Head of caudate nucleus (tissue), 42 donors: Measurements from ENCODE around the gene ARID4B.
"Not testable (repeated sequence)": the region's sequence is repeated elsewhere in the genome, so short reads cannot be mapped to it uniquely, and the experiment has no call there.

Experiments
- DNase-seq, 42 donors: peaks; one replicate each; pipeline versions ENCODE4 v3.0.0 to v3.0.0-alpha.2; 2020 to 2021; ENCODE audit warnings: mixed read lengths in 7 of 42
- intact Hi-C: fragments of 100-400 bp; cut with DNase I; formaldehyde crosslinking; loops from one replicate; pipeline ENCODE4 v1.15.0; 2022

The ARID4B gene

DNA sequence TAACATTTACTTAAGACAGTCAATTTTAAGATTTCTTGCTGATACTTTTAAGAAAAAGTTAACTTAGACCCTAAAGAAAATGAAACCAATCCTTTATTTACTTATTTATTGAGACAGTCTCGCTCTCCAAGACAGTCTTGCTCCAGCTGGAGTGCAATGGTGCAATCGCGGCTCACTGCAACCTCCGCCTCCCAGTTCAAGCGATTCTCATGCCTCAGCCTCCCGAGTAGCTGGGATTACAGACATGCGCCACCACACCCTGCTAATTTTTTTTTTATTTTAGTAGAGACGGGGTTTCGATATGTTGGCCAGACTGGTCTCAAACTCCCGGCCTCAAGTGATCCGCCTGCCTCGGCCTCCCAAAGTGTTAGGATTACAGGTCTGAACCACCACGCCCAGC lies 44.3 kb downstream of the ARID4B start:
- intact Hi-C loops, DNase-seq: not testable (repeated sequence)

DNA sequence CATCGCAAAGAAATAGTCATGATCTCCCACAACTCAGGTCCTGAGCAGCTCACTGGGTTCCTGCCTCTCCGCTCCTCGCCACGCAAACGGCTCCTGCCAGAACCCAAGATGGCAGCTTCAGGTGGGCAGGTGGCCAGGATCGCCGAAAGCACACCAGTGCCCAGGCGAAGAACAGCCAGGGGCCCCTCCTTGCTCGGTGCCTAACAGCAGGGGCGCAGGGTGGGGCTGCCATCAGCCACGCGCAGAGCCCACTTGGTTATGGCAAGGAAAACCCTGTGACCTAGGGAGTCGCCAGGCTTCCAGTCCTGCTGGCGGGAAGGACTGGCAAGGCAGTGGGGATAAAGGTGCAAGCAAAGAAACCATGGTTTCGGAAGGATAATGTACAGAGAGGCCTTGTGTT lies 47.5 kb downstream of the ARID4B start:
- no peak for DNase-seq
- intact Hi-C loops, result no loop called here

DNA sequence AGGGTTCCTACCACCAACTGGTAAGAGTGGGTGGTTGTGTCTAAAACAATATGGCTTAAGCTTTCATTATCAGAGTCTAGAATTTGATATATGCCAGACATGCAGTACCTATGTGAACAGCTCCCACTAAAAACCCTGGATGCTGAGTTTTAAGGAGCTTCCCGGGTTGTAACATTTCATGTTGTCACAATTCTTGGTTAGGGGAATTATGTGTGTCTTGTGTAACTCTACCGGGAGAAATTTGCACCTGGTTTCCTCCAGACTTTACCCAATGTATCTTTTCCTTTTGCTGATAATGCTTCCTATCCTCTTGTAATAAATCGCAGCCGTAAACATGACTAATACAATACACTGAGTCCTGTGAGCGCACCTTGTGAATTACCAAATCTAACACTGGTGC lies 48.3 kb downstream of the ARID4B start:
- intact Hi-C loops, result no loop called here

DNA sequence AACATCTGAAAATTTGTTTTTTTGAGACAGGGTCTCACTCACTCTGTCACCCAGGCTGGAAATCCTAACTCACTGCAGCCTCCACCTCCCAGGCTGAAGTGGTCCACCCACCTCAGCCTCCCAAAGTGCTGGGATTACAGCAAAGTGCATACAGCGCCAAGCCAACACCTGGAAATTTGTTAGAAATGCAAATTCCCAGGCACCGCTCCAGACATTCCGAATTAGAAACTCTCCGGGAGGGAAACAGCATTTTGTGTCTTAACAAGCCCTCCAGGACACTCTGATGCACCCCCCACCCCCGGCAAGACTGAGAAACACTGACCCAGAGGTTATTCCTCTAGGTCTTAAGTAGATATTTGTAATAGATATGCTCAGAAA lies 49.1 kb downstream of the ARID4B start:
- intact Hi-C loops, result no loop called here
- no peak for DNase-seq

More for the DNA sequence above, 48.3 kb downstream of the ARID4B start:
- no peak for DNase-seq

DNA sequence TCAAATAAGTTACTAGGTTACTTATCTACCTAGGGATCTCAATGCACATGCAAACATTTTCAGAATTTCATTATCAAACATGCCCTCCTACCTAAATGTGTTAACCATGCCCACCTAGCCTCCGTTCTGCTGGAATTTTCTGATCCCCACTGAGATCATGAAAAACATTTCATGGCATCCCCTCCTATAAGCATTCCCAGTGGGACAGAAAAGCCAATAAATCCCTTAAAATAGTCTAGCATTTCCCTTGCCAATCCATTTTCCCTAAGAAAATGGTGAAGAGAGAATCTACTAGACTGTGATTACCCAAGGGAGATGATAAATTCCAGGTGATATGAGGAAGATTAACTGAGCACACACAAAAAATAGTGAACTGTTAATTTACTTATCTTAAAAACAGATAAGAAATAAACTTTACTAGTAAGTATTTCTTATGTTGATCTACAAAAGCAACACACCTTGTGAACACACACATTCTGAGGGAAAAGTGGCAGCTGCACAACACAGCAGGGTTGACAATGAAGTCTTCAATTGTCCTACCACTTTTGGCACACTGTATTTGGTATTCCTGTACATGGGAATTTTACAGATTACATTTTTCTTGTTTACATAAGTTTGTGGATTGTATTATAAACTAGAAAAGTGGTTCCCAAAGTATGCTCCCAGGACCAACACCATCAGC lies 49.6 kb downstream of the ARID4B start:
- intact Hi-C loops, result no loop called here

DNA sequence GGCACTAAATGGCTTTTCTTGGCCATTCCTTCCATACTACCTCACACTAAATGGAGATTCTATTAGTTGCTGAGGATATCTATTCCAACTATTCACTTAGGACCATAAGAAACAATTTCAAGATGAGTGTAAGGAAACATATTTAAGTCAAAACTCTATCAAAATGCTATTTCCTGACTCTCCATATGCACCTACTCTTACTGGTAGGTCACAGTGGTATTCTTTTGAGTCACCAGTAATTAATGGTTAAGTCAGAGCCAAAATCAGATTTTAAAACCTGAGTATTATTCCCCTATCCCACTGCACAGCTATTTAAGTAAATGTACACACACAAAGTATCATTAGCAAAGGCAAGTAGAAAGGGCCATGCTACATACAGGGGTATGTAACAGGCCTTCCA lies 50.3 kb downstream of the ARID4B start:
- DNase-seq, result no peak
- intact Hi-C loops, result no loop called here

More for the DNA sequence above, 49.6 kb downstream of the ARID4B start:
- DNase-seq, result no peak

DNA sequence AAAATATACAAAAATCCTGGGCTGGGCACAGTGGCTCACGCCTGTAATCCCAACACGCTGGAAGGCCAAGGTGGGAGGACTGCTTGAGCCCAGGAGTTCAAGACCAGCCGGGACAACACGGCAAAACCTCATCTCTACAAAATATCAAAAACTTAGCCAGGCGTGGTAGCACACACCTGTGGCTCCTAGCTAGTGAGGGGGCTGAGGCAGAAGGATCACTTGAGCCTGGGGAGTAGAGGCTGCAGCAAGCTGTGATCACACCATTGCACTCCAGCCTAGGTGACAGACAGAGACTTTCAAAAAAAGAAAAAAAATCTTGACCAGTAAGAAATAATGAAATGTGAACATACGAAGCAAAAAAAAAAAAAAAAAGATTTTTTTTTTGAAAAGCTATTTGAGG lies 52.1 kb downstream of the ARID4B start:
- DNase-seq, result no peak

DNA sequence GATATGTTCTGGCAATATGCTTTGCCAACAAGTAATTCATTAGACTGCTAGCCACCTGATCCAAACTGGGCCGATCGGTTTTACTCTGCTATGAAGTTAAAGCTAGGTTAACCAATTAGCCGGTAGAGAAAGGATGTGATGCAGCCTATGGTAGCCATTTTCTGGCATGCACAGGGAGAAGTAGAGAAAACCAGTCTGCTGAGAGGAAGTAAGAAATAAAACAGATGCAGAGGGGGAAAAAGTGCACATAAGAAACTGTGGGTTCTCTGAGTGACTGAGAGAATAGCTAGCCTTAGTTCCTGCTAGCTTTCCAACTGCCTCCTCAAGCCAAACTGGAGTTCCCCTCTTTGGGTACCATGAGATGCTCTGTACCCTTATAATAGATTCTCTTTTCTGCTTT lies 52.8 kb downstream of the ARID4B start:
- no peak for DNase-seq
- intact Hi-C loops, result no loop called here

More for the DNA sequence above, 52.1 kb downstream of the ARID4B start:
- intact Hi-C loops, result no loop called here

DNA sequence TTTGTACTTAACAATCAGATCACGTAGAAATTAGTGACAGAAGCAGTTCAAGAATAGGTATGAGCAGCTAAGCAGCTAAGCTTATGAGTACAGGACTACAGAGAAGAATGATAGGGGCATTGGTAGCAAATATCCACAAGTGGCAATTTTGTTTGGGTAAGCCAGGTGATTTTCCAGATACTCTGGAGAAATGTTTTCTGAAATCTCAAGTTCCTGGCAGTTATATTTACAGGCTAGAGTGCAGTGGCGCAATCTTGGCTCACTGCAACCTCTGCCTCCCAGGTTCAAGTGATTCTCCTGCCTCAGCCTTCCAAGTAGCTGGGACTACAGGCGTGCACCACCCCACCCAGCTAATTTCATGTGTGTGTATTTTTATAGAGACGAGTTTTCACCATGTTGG lies 55.1 kb downstream of the ARID4B start:
- intact Hi-C loops, result no loop called here
- DNase-seq, result no peak

DNA sequence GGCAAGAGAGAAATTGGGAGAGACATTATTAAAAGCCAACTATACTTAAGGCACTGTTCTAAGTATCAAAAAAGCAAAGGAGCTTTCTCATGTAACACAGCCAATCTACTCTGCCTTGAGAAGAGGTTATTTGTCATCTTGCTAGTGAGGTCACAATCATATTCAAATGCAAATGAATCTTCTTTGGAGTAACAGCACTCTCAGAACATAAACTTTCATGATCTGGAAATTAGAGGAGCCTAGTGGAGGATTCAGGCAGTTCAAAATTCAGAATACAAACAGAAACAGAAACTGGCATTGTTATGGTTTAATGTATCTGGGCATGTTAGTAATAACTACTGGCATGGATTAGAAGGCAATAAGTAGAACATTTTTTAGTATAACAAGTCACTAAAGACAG lies 57.4 kb downstream of the ARID4B start:
- intact Hi-C loops, result no loop called here

DNA sequence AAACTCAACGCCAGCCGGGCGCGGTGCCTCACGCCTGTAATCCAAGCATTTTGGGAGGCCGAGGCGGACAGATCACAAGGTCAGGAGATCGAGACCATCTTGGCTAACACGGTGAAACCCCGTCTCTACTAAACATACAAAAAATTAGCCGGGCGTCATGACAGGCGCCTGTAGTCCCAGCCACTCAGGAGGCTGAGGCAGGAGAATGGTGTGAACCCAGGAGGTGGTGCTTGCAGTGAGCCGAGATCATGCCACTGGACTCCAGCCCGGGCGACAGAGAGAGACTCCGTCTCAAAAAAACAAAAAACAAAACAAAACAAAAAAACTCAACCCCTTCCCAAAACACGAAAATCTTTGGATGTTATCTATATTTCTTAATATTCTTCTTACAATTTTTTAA lies 58.0 kb downstream of the ARID4B start:
- intact Hi-C loops, DNase-seq: not testable (repeated sequence)

More for the DNA sequence above, 57.4 kb downstream of the ARID4B start:
- no peak for DNase-seq

DNA sequence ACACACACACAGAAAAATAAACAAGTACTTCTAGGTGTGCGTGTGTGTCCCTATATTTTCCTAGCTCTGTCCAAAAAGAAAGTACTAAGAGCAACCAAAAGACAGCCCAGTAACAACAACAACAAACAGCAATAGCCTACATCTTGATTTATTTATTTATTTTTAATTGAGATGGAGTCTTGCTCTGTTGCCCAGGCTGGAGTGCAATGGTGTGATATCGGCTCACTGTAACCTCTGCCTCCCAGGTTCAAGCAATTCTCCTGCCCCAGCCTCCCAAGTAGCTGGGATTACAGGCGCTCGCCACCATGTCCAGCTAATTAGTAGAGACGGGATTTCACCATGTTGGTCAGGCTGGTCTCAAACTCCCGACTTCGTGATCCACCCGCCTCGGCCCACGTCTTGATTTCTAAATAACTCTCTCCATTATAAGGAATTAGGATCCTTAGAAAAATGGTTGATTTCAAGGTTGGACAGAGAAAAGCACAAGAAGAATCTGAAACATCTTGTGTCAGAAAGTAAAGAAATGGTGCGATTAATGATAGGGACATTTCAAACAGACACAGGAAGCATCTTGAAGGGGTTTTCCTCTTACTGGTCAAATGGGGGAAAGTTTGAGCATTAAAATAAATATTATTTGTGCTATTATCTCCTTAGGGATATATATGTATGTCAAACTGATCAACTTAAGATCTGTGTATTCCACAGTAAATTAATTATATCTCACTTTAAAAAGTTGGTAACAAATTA lies 59.4 kb downstream of the ARID4B start:
- DNase-seq, result no peak
- intact Hi-C loops, result no loop called here

DNA sequence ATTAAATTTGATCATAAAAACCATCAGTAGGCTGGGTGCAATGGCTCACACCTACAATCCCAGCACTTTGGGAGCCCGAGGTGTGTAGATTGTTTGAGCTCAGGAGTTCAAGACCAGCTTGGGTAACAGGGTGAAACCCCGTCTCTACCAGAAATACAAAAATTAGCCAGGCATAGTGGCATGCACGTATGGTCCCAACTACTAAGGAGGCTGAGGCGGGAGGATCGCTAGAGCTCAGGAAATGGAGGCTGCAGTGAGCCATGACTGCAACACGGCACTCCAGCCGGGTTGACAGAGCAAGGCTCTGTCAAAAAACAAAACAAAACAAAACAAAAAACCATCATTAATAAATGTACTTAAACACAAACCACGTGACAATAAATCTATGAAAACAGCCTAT lies 61.0 kb downstream of the ARID4B start:
- intact Hi-C loops, result no loop called here
- DNase-seq, result no peak

DNA sequence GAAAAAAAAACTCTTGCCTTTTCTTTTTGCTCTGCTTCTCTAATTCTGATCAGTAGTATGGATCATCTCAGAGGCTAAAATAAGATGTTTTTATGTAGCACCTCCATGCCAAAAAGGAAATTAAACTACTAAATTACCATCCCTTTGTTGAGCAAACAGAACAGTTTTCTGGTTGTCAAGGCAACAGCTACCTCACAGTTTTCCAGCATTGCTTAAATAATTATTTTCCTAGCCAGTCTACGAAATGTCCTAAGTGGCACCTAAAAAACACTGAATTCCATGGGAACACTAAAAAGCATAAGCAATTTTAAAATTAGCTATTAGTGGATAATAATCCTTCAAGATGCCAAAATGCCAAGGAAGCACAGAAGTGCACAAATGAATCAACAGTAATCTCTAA lies 61.7 kb downstream of the ARID4B start:
- intact Hi-C loops, result no loop called here

DNA sequence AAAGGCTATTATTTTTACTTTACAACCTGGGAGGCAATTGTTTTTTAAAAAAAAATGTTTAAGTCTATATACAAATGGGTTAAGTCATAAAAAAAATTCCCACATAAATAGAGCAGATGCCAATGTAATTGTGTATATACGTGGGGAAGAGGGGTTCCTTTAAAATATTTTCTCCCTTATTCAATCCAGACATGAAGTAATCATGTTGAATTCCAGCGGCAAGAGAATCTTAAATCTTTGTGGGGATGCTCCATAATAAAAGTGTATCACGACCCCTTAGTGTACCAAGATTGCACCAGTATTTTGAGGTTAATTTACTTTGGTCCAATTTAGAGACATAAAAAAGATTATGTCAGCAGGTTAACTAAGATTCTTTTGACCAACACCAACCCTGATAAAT lies 62.1 kb downstream of the ARID4B start:
- DNase-seq, result no peak
- intact Hi-C loops, result no loop called here

More for the DNA sequence above, 61.7 kb downstream of the ARID4B start:
- DNase-seq, result no peak

DNA sequence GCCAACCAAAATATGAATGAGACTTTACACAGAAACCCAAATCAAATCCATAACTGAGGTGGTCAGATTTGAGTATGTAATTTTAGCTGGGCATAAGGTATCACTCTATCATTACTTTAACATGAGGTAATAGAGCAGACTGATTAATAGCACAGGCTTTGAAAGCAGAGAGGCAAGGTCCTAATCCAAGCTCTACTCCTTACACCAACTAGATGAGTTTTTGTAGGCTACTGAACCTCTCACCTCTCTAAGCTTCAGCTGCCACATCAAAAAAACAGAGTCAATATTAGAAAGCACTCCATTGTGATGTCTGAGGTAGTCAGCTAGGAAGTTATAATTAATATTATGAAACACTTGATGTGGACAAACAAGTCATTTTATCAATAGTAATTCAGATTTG lies 63.7 kb downstream of the ARID4B start:
- intact Hi-C loops, result no loop called here

DNA sequence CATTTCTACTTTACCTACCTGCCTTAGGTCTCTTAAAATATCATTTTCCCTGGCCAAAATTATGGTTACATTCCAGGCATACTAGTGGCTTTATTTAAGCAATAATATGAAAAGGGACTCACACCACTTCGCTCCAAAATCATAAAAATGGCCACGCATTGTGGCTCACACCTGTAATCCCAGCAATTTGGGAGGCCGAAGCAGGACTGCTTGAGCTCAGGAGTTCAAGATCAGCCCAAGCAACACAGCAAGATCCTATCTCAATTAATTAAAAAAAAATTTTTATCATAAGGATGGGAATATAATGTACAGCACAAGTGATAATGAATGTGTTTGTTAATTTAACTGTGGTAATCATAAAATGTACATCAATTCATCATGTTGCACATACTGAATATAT lies 65.4 kb downstream of the ARID4B start:
- no peak for DNase-seq
- intact Hi-C loops, result no loop called here

More for the DNA sequence above, 63.7 kb downstream of the ARID4B start:
- no peak for DNase-seq

DNA sequence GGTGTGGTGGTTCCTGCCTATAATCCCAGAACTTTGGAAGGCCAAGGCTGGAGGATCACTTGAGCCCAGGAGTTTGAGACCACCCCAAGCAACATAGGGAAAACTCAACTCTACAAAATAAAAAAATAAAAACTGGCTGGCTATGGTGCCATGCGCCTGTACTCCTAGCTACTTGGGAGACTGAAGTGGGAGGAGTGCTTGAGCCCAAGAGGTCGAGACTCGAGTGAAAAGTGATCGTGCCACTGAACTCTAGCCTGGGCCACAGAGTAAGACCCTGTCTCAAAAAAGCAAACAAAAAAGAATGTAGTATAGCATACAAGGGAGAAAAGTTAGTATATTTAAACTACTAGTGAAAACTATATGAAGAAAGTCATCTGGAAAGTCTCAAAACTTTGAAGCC lies 66.7 kb downstream of the ARID4B start:
- intact Hi-C loops, result no loop called here
- DNase-seq, result no peak

DNA sequence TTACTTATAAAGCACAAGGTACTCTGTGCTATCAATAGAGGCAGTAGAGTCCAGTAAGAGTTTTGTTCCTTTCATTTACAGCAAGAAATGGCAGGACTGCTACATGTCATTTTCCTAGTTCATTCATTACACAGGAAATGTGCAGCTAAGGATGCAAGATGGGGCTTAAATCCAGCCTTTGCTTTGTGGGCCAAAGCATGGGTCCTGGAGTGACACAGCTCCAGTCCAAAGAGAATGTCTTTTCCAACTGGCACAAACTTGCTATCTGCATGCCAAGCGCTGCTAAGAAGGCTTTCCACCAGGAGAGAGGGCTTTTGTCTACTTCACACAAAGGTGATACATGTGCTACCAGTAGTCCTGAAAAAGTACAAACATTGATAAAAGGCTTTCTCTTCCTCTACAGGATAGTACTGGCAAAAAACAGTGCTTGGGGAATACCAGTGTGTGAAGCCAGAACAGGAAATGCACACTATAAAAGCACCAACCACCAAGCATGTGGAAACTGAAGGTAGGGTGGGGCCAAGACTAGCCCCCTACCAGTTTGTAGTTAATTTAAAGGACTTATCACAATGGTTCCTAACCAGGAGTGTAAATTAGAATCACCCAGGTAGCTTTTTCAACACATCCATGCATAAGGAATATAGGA lies 68.7 kb downstream of the ARID4B start:
- DNase-seq, result no peak
- intact Hi-C loops, result loop anchor here (10.0 kb wide), 1 partner anchor 66 kb away; the partner anchor contains the start of genes ARID4B and GGPS1

DNA sequence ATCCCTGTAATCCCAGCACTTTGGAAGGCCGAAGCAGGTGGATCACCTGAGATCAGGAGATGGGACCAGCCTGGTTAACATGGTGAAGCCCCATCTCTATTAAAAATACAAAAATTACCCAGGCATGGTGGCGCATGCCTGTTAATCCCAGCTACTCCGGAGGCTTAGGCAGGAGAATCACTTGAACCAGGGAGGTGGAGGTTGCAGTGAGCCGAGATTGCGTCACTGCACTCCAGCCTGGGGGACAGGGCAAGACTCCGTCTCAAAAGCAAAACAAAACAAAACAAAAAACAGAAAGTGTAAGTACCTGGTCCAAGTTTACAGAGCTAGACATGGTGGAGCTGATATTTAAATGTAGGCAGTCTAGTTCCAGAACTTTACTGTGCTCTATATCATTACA lies 69.9 kb downstream of the ARID4B start:
- intact Hi-C loops, result loop anchor here (10.0 kb wide), 1 partner anchor 67 kb away; the partner anchor contains the start of genes ARID4B and GGPS1

More for the DNA sequence above, 69.9 kb downstream of the ARID4B start:
- DNase-seq, result not testable (repeated sequence)
